MM.1S (cell line): ENCODE measurements around the gene ERCC6L2.

Source experiments
- EZH2 ChIP-seq: fragments of 300-600 bp; sonication (generic); optimal IDR thresholded peaks from 2 replicates; pipeline ENCODE3; 2017; ENCODE audit warnings: low read depth, mild to moderate bottlenecking, antibody characterized with exemption, low read length, mixed read lengths
- EZH2phosphoT487 ChIP-seq: fragments of 300-600 bp; sonication (generic); IDR thresholded peaks from 2 replicates; pipeline ENCODE4 v1.6.1; 2018; ENCODE audit warnings: antibody characterized with exemption, low read length
- TF ChIP-seq, protein P1 (sequence below): fragments of 300-600 bp; sonication (generic); IDR thresholded peaks from 2 replicates; pipeline ENCODE4 v1.5.1; 2016; ENCODE audit warnings: antibody characterized with exemption, low read length, mixed read lengths

DNA sequence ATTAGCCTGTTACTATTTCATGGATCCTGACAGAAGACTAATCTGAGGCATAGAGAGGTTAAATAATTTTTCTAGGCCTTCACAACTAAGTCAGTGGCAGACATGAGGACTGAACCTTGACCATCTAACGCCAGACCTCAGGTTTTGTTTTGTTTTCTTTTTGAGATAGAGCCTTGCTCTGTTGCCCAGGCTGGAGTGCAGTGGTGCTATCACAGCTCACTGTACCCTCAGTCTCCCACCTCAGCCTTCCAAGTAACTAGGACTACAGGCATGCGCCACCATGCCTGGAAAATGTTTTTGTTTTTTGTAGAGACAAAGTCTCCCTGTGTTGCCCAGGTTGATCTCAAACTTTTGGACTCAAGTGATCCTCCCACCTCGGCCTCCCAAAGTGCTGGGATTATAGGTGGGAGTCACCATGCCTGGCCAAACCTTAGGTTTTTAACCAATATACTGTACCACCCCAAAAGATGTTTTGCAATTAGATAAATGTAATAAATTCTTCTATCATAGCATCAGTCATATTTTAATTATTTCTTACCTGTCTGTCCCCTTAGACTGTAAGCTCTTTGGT is 35.4 kb downstream of the ERCC6L2 start:
- TF ChIP-seq, protein P1, sequence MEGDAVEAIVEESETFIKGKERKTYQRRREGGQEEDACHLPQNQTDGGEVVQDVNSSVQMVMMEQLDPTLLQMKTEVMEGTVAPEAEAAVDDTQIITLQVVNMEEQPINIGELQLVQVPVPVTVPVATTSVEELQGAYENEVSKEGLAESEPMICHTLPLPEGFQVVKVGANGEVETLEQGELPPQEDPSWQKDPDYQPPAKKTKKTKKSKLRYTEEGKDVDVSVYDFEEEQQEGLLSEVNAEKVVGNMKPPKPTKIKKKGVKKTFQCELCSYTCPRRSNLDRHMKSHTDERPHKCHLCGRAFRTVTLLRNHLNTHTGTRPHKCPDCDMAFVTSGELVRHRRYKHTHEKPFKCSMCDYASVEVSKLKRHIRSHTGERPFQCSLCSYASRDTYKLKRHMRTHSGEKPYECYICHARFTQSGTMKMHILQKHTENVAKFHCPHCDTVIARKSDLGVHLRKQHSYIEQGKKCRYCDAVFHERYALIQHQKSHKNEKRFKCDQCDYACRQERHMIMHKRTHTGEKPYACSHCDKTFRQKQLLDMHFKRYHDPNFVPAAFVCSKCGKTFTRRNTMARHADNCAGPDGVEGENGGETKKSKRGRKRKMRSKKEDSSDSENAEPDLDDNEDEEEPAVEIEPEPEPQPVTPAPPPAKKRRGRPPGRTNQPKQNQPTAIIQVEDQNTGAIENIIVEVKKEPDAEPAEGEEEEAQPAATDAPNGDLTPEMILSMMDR = no peak
- no peak for TF ChIP-seq EZH2
- TF ChIP-seq EZH2phosphoT487 = no peak
